Activated CD4-positive, alpha-beta T cell treated with anti-CD3 and anti-CD28 coated beads for 48 hours (primary cell): ENCODE measurements around the gene GAS6.

Source experiments
- DNase-seq: peaks from one replicate; pipeline ENCODE4 v3.0.0-alpha.2; 2020

GAS6 gene

DNA sequence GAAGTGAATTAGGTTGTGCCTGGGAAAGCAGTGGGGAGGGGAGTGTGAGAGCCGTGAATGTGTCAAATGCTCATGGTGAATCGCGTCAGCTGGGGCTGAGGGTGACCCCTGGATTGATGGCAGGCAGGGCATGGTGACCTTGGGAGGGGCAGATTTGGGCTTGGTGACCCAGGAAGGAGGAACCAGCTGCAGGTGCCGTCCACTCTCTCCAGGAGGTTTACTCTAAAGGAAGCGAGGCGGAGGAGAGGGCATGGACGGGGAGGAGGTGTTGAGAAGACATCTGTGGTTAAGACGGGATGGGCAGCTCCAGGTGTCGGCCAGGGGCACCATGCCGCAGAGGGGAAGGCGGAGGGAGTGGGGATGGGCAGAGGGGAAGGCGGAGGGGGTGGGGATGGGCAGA is 76.2 kb downstream of the GAS6 start:
- DNase-seq = no peak

DNA sequence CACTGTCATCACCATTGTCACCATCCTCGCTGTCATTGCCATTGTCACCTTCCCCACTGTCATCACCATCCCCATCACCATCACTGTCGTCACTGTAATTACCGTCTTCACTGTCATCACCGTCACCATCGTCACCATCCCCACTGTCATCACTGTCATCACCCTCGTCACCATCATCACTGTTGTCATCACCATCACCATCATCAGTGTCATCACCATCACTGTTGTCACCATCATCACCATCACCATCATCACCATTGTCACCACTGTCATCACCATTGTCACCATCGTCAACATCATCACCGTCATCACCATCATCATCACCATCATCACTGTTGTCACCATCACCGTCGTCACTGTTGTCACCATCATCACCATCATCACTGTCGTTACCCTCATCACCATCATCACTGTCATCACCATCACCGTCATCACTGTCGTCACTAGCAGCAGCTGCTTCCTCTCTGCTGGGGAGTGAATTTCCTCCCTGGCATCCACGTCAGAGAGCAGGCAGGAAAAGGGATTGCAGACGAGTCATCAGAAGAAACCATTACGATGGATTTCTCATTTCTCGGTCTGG is 77.5 kb downstream of the GAS6 start:
- DNase-seq = no peak

DNA sequence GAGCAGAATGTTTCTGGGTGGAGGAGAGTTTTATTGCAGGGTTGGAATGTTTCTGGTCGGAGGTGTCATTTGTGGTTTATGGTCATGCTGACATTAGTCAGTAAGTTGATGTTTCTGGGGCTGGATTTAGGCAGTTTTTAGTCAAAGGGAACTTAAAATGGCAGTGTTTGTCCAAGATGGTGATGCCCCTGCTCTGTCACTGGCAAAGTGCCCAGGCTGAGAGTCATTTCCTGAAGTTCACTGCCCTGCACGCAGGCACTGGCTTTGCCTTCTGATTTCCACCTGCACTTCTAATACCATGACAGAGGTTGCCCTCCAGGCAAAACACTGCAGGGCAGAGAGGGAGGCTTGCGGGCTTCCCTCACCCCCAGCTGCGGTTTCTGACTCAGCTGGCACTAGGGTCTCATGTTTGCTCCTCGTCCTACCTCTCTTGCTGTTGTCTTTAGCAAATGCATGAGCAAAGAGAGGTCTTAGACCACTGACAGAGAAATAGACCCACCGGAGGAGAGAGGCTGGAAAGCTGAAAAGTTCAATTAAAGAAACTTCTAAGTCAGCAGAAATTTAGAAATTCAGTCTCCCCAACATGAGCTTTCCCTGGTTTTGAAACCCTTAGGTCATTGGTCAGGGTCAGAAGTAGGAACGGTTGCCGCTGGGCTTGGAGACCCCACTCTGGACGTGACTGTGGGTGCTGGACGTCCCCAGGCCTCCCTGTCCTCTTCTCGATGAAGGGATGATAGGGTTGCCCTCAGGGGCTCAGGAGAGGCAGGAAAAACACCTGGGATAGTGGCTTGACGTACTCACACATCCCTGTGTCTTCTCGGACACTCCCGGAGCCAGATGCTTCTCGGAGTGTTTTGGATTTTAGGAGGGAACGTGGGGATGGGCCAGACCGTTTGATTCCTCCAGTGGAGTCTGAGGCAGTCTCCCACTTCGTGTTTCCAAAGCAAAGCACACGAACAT is 78.5 kb downstream of the GAS6 start:
- peak; percentile 44 for DNase-seq

DNA sequence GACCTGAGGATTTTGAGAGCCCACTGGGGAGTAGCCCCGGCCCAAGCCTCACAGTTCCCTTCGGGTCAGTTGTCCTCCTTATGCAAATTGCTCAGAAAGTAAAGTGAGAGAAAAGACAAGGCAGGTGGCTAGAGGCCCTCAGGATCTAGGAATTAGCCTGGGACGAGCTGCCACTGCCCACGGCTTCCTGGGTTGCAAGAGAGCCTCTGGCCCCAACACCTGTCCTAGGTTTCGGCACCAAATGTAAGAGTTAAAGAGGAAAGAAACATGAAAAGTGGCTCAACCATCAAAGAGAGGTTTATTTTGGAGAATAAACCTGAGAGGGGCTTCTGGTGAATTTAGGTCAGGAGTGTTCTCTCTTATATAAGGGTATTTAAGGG is 79.2 kb downstream of the GAS6 start:
- DNase-seq = no peak

DNA sequence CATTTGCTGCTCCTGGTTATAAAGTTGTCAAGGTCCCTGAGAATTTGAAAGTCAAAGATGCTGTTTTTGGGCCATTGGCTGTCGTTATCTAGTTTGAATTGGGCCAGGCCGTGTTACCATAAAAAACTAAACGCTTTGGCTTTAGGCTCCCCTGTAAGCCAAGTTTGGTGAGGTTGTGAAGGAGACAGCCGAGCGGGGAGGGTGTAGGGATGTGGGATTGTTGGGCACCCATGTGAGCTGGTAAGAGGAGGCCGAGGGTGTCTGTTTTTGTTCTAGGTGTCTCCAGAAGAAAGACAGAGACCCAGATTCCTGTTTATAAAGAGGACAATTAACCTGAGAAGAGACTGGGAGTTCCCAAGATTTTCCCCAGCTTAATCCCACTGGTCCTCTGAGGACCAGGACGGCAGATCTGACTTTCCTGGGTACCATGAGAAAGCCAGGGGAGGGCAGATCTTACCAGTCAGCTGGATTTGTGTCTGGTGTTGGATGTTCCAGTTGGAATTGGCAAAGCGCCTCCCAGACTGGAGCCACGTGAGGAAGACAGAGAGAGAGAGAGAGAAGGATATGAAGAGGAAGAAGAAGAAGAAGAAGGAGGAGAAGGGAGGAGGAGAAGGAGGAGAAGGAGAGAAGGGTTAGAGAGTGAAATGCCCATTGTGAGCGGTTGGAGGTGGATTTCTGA is 79.8 kb downstream of the GAS6 start:
- no peak for DNase-seq

DNA sequence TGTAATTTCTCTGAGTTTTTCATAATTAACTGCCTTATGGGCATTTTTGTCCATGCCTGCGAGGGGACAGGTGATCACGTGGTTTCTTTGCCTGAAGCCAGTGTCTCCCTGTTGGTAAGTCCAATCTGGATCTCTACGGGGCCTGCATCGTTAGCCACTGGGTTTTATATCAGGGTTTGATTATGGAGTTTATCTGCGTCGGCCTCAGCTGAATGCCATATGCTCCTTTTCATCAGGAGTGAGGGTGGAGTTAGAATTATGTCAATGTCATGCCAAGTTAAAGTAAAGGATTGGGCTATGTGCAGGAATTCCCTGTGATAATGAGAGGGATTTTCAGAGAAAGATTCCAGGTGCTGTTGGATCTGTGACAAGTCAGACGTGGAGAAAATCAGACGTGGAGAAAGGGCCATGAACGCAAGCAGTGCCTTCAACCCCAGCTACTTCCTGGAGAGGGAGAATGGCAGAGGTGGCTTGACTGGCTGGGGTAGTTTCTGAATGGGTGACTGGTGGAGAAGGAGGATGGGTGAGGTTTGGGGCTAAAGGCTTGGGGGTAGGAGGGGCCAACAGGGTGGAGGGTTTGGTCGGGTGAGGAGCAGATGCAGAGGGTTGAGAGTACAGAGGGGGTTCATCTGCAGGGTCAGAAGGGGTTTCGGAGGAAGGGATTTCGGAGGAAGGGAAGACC is 80.5 kb downstream of the GAS6 start:
- no peak for DNase-seq

DNA sequence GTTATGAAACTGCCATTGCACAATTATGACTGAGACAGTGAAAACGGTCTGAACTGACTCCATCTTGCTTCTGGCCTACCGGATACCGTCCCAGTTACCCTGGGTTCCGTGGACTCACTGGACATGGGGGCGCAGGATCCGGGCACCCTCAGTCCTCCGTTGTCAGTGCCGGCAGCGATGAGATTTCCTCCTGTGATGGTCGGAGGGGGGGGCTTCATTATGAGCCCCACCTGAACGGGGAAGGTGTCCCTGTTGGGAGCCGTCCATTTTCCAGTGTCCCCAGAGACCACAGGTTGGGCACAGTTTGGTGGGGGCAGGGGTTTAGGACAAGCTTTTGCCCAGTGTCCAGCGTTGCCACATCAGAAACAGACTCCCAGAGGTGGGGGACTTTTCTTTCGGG is 81.4 kb downstream of the GAS6 start:
- DNase-seq = no peak

DNA sequence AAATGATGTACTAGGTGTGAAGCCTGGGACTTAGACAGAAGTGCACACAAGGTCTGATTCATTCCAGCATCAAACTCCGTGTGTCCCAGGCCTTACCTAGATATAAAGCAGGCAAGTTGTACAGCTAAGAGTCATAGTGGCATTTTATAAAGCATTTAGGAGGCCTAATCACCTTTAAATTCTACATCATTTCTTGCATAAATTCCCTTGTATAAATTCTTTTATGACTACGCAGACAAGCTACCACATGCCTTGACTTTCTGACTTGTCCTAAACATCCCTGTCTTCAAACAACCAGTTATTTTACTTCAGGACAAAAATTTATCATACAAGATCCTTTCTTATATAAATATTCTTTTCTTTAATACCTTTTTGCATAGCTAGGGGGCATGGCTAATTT is 82.3 kb downstream of the GAS6 start:
- DNase-seq = no peak

DNA sequence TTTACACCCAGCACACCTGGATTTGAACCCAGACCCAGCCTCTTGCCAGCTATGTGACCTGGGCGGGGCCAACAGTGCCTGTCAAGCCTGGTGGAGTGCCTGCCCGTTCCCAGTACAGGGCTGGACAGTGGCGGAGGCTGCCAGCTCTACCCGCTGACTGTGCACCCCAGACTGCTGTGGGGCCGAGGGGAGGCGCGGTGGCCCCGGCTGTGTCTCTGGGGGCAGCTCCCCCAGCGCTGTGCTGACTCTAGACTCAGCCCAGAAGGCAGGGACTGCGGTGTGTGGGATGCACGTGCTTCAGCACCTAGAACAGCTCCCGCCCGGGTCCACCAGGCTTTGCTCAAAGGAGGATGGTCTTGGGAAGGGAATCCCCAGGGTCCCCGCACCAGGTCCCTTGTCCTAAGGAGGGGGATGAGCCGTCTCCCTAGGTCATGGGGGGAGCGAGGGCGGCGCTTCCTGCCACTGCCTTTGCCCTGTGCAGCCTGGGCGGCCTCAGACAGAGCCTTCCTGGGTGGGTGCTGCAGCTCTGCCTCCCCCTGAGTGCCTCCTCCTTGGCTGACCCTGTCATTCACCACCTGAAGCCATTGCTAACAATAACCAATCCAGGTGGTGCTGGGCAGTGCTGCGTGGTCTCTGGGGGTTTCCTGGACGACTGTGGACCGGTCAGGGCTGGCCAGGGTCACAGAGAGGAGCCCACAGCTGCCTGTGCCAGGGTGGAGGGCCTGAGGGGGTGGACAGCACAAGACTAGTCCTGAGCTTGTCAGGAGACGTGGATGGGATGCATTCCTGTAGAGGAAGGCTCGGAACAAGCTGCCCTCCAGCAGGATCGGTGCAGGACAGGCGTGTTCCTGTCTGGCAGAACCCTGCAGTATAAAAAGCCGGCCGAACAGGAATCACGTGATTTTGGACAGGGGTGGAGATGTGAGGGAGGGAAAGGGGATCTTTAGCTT is 86.3 kb downstream of the GAS6 start:
- peak; percentile 22 for DNase-seq

DNA sequence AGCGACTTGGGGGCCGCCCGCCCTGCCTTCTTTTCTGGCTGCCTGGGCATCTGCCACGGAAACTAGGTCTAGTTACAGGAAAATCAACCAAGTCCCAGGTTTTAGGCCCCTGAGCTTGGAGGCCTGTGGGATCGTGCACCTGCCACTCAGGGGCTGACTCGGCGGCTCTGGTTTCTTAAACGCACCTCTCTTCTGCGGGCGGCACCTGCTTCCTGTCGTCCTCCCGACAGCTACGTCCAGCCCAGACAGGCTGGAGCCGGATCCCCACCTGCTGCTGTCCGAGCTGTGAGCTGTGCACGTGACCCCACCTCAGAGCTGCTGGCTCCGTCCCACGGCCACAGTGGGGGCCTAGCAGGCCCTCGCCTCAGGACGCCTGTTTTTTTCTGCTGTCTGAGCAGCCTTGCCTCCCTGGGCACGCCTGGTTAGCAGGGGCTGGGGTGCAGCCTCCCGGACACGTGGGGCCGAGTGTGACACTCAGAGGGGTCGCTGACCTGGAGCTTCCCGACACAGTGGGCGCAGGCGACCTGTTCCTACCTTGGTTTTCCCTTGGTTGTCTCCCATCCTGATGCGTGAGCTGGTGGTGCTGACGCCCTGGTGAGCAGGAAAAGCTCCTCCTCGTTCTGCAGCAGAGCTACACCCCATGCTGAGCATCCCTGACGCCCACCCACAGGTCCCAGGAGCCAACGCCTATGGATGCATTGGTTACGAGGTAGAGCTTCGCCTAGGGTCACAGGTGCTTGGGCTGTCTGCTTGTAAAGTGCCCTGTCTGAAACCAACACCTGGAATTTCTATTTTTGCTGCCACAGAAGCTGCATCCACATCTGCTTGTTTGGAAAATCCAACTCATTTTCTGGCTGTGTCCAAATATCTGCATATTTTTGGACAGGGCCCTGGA is 87.4 kb downstream of the GAS6 start:
- no peak for DNase-seq

DNA sequence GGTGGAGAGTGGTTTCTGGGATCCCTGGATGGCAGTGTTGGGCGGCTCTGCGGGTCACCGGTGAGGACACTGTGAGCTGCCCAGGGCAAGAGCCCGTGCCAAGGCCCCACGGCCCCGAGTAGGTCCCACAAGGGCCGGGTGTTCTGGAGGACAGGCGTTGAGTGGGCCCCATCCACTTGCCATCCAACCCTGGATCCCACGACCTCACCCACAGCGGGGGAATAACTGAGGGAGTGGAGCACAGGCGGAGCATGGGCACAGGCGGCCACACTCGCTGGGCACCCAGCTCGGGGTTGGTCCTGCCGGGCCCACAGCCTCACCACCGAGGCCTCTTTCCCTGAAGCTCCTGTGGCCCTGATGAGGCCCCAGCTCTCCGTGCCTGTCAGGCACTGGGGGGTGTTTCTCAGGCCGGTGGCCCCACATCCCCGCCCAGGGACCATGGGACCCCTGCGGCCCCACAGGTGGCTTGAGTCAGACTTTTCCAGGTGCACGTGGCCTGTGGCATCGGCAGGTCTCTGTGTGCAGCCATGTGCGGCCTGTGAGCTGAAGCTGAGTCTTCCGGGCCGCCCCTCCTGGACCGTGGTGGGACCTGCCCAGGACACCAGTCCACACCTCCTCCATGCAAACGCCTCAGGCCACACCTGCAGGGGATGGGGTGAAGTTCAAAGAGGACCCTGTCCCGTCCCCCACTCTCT is 88.3 kb downstream of the GAS6 start:
- no peak for DNase-seq

DNA sequence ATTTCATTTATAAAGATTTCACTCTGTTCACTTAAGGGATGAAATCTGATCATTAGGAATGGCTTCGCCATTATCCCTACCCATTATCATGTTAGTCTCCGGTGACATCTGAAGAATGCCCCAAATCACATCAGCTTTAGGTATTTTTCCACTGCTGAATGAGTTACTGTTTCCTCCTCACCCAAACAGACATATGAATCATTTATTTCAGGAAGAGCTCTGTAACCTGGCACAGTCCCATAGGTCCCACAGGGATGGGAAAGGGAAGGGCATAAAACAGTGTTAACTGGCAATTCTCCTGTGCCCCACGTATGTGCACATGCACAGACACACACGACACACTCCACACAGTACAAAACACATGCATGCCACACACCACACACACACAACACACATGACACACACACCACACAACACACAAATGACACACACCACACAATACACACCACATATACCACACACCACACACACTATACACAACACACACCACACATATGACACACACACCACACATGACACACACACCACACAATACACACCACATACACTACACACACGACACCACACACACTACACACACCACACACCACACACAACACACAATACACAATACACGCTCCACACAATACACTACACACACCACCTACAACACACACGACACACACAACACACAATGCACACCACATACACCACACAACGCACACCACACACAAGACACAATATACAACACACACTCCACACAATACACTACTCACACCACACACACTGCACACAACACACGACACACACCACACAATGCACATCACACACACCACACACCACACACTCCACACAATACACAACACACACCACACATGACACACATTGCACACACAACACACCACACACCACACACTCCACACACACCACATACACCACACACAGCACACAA is 89.4 kb downstream of the GAS6 start:
- DNase-seq = no peak

DNA sequence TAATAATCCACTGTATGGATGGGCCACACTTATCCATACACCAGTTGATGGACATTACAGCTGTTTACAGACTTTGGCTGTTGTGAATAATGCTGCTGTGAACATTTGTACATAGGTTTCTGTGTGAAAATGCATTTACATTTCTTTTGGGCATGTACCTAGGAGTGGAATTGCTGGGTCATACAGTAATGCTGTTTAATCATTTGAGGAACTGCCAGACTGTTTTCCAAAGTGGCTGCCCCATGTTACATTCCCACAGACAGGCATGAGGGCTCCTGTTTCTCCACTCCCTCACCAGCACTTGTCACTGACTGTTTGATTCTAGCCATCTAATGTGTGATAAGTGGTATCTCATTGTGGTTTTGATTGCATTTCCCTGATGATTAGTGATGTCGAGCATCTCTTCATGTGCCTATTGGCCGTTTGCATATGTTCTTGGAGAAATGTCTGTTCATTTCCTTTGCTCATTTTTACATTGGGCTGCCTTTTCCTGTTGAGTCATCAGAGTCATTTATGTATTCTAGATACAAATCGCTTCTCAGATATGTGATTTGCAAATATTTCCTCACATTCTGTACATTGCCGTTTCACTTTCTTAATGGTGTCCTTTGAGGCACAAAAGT is 92.1 kb downstream of the GAS6 start:
- no peak for DNase-seq

DNA sequence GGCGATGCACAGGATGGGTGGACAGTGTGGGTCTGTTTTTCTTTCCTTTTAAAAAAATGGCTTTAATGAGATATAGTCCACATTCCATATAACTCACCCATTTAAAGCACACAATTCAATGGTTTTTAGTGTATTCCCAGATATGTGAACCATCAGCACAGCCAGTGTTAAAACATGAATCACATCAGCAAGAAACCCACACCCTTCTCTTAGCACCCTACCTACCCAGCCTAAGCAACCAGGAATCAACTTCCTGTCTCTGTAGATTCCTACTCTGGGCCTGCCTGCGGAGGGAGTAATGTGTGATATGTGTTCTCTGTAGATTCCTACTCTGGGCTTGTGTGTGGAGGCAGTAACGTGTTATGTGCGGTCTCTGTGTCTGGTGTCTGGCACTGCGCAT is 92.9 kb downstream of the GAS6 start:
- no peak for DNase-seq
